GM03348 (cell line): ENCODE measurements around the gene ADAMTS14.
"Not testable (repeated sequence)": the region's sequence is repeated elsewhere in the genome, so short reads cannot be mapped to it uniquely, and the experiment has no call there.

Experiments
- DNase-seq: peaks from one replicate; pipeline ENCODE4 v3.0.0; 2012; ENCODE audit warnings: low spot score

Gene ADAMTS14

GRCh38 chr10:70672165-70673042, at the start of gene ADAMTS14:
TSS of gene ADAMTS14 (plus strand) at chr10:70672506. CDS start at chr10:70672803, 297 bp downstream.
- DNase-seq, result peak; percentile 77

GRCh38 chr10:70622541-70622940, 49.8 kb upstream of the ADAMTS14 start:
- no peak for DNase-seq

GRCh38 chr10:70622981-70623844, 49.1 kb upstream of the ADAMTS14 start:
- peak; percentile 40 for DNase-seq

GRCh38 chr10:70626056-70626455, 46.2 kb upstream of the ADAMTS14 start:
- no peak for DNase-seq

GRCh38 chr10:70629338-70629737, 43.0 kb upstream of the ADAMTS14 start:
- no peak for DNase-seq

- not testable (repeated sequence) for DNase-seq
These were observed 40.6 kb upstream of the ADAMTS14 start for GRCh38 chr10:70631735-70632134.

GRCh38 chr10:70634011-70634410, 38.3 kb upstream of the ADAMTS14 start:
- DNase-seq, result no peak

GRCh38 chr10:70634515-70634914, 37.8 kb upstream of the ADAMTS14 start:
- DNase-seq, result not testable (repeated sequence)

GRCh38 chr10:70639640-70640383, 32.5 kb upstream of the ADAMTS14 start:
- DNase-seq, result not testable (repeated sequence)

- DNase-seq, result not testable (repeated sequence)
These were observed 29.0 kb upstream of the ADAMTS14 start for GRCh38 chr10:70643272-70643671.

- not testable (repeated sequence) for DNase-seq
These were observed 27.3 kb upstream of the ADAMTS14 start for GRCh38 chr10:70644959-70645358.

- no peak for DNase-seq
These were observed 25.2 kb upstream of the ADAMTS14 start for GRCh38 chr10:70647086-70647485.

GRCh38 chr10:70648427-70648826, 23.9 kb upstream of the ADAMTS14 start:
- DNase-seq, result no peak

GRCh38 chr10:70649526-70649925, 22.8 kb upstream of the ADAMTS14 start:
- DNase-seq, result peak; percentile 64

GRCh38 chr10:70650104-70650503, 22.2 kb upstream of the ADAMTS14 start:
- no peak for DNase-seq

GRCh38 chr10:70650718-70651117, 21.6 kb upstream of the ADAMTS14 start:
- DNase-seq, result no peak

- DNase-seq, result no peak
These were observed 20.6 kb upstream of the ADAMTS14 start for GRCh38 chr10:70651661-70652060.

- DNase-seq, result peak; percentile 84
These were observed 19.3 kb upstream of the ADAMTS14 start for GRCh38 chr10:70652761-70653657.

- no peak for DNase-seq
These were observed 17.0 kb upstream of the ADAMTS14 start for GRCh38 chr10:70655316-70655715.

- peak; percentile 94 for DNase-seq
These were observed 15.8 kb upstream of the ADAMTS14 start for GRCh38 chr10:70656489-70656888.

- DNase-seq, result no peak
These were observed 15.3 kb upstream of the ADAMTS14 start for GRCh38 chr10:70657041-70657440.
